OCI-LY3 (cell line): Measurements from ENCODE around the gene SLC4A8.
A peak's percentile ranks its signal among the peaks of the same experiment; 100 is the strongest.

Experiments
- H2AFZ ChIP-seq: fragments of 200-600, 300-600 bp; shearing (Covaris generic); 2 replicates; pipeline ENCODE4 v1.6.0; 2014; ENCODE audit warnings: antibody characterized with exemption, low read depth, low read length
- H3K27ac ChIP-seq: fragments of 200-600, 300-600 bp; sonication (generic); 2 replicates; pipeline ENCODE4 v1.5.1; 2014; ENCODE audit warnings: mild to moderate bottlenecking, low read length, moderate library complexity, mixed read lengths
- H3K27me3 ChIP-seq: fragments of 200-600, 300-600 bp; sonication (generic); 2 replicates; pipeline ENCODE4 v1.6.1; 2014; ENCODE audit warnings: low read depth, low read length, mixed read lengths
- H3K36me3 ChIP-seq: fragments of 200-600, 300-600 bp; sonication (generic); replicated peaks from 2 replicates; pipeline ENCODE3; 2014; ENCODE audit warnings: low read depth, low read length, mixed read lengths
- H3K4me1 ChIP-seq: fragments of 300-600, 200-600 bp; sonication (generic); 2 replicates; pipeline ENCODE4 v1.6.1; 2014; ENCODE audit warnings: low read length, mixed read lengths
- H3K4me2 ChIP-seq: fragments of 200-600, 300-600 bp; sonication (generic); 2 replicates; pipeline ENCODE4 v1.6.1; 2014; ENCODE audit warnings: low read length, mixed read lengths
- H3K4me3 ChIP-seq: fragments of 300-600, 200-600 bp; sonication (generic); 2 replicates; pipeline ENCODE4 v1.5.1; 2014; ENCODE audit warnings: antibody characterized with exemption, mild to moderate bottlenecking, low read length, moderate library complexity
- H3K79me2 ChIP-seq: fragments of 300-600, 200-600 bp; shearing (Covaris generic); 2 replicates; pipeline ENCODE4 v1.6.1; 2014; ENCODE audit warnings: mild to moderate bottlenecking, low read length, mixed read lengths
- H3K9ac ChIP-seq: fragments of 300-600, 200-600 bp; shearing (Covaris generic); 2 replicates; pipeline ENCODE4 v1.6.0; 2014; ENCODE audit warnings: mild to moderate bottlenecking, low read length, moderate library complexity
- H3K9me3 ChIP-seq: fragments of 200-600, 300-600 bp; shearing (Covaris generic); 2 replicates; pipeline ENCODE4 v1.6.1; 2014; ENCODE audit warnings: low read length, mixed read lengths; ENCODE audit not compliant: insufficient read depth
- H4K20me1 ChIP-seq: fragments of 200-600, 300-600 bp; sonication (generic); 2 replicates; pipeline ENCODE4 v1.6.1; 2016; ENCODE audit warnings: low read length, mixed read lengths; ENCODE audit not compliant: insufficient read depth
- EZH2phosphoT487 ChIP-seq: fragments of 200-600 bp; shearing (Covaris generic); IDR thresholded peaks from 2 replicates; pipeline ENCODE4 v1.6.1; 2018; ENCODE audit warnings: antibody characterized with exemption, mixed run types, low read depth
- TF ChIP-seq, protein P1 (sequence below): fragments of 200-600, 300-600 bp; sonication (generic); IDR thresholded peaks from 2 replicates; pipeline ENCODE4 v1.5.1; 2014; ENCODE audit warnings: antibody characterized with exemption, low read length, low read depth

The SLC4A8 gene

DNA sequence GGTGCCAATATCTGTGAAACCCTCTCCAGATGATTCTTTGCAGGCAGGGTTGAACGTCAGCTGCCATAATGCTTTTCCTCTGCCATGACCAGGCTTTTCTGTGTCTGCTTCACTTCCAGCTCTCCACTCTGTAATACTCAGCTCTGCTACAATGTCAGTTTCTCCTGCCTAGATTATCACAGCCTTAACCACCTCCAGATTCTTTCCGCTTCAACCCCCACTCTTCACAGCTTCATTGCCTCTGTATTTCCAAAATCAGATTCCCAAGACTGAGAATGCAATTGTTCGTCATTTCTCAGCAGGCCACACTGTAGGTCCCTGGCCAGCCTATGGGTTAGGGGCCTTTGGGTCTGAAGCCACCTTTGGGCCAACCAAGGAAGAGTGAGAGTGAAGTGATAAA lies 92.7 kb downstream of the SLC4A8 start:
- H3K4me3 ChIP-seq: no peak overlapping the region
- no peaks in the 10 kb centered on the region for H4K20me1 ChIP-seq
- no peak overlapping the region for H3K4me2 ChIP-seq
- H3K27ac ChIP-seq: no peak overlapping the region
- H3K9ac ChIP-seq: no peak overlapping the region
- no peak for TF ChIP-seq EZH2phosphoT487
- TF ChIP-seq, protein P1, sequence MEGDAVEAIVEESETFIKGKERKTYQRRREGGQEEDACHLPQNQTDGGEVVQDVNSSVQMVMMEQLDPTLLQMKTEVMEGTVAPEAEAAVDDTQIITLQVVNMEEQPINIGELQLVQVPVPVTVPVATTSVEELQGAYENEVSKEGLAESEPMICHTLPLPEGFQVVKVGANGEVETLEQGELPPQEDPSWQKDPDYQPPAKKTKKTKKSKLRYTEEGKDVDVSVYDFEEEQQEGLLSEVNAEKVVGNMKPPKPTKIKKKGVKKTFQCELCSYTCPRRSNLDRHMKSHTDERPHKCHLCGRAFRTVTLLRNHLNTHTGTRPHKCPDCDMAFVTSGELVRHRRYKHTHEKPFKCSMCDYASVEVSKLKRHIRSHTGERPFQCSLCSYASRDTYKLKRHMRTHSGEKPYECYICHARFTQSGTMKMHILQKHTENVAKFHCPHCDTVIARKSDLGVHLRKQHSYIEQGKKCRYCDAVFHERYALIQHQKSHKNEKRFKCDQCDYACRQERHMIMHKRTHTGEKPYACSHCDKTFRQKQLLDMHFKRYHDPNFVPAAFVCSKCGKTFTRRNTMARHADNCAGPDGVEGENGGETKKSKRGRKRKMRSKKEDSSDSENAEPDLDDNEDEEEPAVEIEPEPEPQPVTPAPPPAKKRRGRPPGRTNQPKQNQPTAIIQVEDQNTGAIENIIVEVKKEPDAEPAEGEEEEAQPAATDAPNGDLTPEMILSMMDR: no peak
- no peaks in the 10 kb centered on the region for H3K9me3 ChIP-seq
- no peaks in the 10 kb centered on the region for H3K79me2 ChIP-seq
- no peak overlapping the region for H2AFZ ChIP-seq
- H3K36me3 ChIP-seq: no peaks in the 10 kb centered on the region
- H3K27me3 ChIP-seq: no peaks in the 10 kb centered on the region
- H3K4me1 ChIP-seq: peaks cover 29% of the 10 kb centered on the region

DNA sequence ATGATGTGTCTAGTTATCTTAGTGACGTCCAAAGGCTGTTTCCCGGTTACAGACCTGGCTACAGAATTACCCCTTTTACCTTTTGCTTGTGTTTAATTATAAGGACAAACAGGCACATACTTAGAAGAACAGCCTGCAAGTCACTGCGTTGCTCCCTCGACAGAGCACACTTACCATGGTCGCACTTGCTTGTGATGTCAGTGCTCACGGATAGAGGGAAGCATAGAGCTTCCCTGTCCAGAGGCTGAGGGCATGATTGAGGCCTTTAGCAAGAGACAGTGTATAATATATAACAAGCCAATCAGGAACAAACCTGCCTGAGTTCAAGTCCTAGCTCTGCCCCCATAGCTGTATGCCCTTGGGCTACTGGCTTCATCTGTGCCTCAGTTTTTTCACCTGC lies 93.2 kb downstream of the SLC4A8 start:
- no peaks in the 10 kb centered on the region for H3K79me2 ChIP-seq
- H2AFZ ChIP-seq: no peak overlapping the region
- H3K27me3 ChIP-seq: no peaks in the 10 kb centered on the region
- H3K9me3 ChIP-seq: no peaks in the 10 kb centered on the region
- no peaks in the 10 kb centered on the region for H3K36me3 ChIP-seq
- TF ChIP-seq, protein P1: peak; percentile 12; the same call in 1 of the 2 replicates
- TF ChIP-seq EZH2phosphoT487: no peak
- no peak overlapping the region for H3K27ac ChIP-seq
- no peak overlapping the region for H3K9ac ChIP-seq
- no peaks in the 10 kb centered on the region for H4K20me1 ChIP-seq
- peaks cover 29% of the 10 kb centered on the region for H3K4me1 ChIP-seq
- H3K4me3 ChIP-seq: no peak overlapping the region
- H3K4me2 ChIP-seq: no peak overlapping the region

DNA sequence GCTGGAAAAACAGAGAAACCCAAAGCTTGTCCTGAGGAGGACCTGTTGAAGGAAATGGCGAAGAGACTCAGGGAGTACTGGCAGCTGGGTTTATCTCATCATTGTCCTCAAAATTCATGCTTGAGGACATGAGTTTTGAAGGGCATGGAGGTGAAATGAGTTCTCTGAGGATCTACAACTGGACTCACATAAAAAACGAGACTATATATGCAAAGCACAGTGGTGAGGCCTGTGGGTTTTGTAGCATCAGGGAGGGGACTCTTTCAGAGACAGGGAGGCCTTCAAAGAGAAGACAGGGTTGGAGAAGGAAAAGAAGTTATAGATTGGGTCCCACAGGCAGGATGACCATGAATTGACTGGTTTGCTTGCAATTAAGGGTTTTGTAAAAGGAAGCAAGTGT lies 95.1 kb downstream of the SLC4A8 start:
- H3K27me3 ChIP-seq: no peaks in the 10 kb centered on the region
- no peak overlapping the region for H2AFZ ChIP-seq
- TF ChIP-seq, protein P1: no peak
- no peak for TF ChIP-seq EZH2phosphoT487
- no peaks in the 10 kb centered on the region for H3K79me2 ChIP-seq
- H3K36me3 ChIP-seq: no peaks in the 10 kb centered on the region
- no peaks in the 10 kb centered on the region for H4K20me1 ChIP-seq
- no peak overlapping the region for H3K4me3 ChIP-seq
- H3K4me2 ChIP-seq: no peak overlapping the region
- H3K27ac ChIP-seq: no peak overlapping the region
- H3K9ac ChIP-seq: no peak overlapping the region
- peaks cover 21% of the 10 kb centered on the region for H3K4me1 ChIP-seq
- H3K9me3 ChIP-seq: no peaks in the 10 kb centered on the region

DNA sequence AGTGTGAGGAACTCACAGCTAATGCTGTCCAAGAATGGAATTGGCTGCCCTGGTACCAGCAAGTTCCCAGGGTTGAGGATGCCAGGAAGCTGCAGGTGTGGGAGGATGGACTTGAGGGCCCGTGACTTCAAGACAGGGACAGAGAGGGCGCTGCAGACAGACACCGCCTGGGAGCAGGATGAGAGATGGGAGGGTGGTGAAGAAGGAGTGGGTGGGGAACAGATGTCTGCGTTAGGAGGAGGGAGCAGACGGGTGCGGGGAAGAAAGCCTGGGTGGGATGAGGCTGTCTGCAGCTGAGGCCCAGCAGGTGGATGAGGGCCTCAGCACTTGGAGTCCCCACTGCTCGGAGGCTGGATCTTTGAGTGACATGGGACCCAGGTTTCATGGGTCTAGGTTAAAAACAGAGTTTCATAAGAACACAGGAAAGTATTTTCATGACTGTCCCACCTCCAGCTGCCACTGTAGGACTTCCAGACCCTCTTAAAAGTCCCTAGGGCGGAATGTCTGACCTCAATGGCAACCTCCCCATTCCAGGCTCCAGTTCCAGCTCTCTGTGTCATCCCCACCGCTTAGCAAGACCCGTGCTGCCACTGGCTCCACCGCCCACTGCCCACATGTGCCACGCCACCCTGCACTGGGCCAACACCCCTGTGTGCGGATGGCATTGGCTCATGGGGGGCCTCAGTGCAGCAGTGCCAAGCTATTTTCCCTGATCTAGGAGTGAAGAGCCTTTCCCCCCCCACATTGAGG lies 96.1 kb downstream of the SLC4A8 start:
- H3K27me3 ChIP-seq: no peaks in the 10 kb centered on the region
- TF ChIP-seq EZH2phosphoT487: no peak
- TF ChIP-seq, protein P1: 0 out of 2 replicates have a peak, but pooled peaks have one; percentile 8
- H3K4me2 ChIP-seq: no peak overlapping the region
- no peaks in the 10 kb centered on the region for H3K9me3 ChIP-seq
- H3K4me1 ChIP-seq: peaks cover 19% of the 10 kb centered on the region
- no peak overlapping the region for H3K9ac ChIP-seq
- H2AFZ ChIP-seq: no peak overlapping the region
- no peak overlapping the region for H3K27ac ChIP-seq
- H3K79me2 ChIP-seq: no peaks in the 10 kb centered on the region
- H4K20me1 ChIP-seq: no peaks in the 10 kb centered on the region
- H3K4me3 ChIP-seq: no peak overlapping the region
- H3K36me3 ChIP-seq: no peaks in the 10 kb centered on the region
